ENCODE measurements around the gene ENAH.

The ENAH gene

DNA sequence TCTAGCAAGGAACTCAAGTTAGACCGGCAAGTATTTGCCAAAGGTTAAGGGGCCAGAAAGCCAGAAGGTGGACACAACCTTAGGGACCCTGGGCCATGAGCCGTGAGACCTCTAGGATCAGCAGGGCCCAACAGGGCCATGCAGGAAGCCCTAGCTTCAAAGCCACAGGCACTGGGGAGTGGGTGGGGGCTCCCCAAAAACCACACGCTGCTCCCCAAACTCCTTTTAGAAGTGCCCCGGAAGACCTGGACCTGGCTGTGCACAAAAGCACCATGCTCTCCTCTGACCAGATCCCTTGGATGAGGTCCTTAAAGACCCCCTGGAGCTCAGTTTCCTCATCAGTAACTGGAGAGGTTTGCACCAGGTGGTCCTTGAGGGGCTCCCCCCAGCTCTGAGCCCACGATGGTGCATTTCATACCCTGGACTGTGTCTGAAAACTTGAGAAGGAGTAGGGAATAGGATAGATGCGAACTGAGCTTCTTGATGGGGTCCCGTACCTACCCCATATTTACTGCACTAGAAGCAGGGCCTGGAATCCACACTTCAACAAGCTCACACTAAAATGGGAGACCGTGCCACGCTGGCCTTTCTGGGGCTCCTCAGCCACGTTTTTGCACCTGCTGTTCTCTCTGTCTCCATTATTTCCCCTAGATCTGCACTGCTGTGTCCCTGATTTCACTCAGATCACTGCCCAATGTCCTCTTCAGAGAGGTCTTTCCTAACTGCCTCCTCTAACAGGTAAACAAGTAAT is 184.5 kb downstream of the ENAH start:
- DNase-seq: no peak

DNA sequence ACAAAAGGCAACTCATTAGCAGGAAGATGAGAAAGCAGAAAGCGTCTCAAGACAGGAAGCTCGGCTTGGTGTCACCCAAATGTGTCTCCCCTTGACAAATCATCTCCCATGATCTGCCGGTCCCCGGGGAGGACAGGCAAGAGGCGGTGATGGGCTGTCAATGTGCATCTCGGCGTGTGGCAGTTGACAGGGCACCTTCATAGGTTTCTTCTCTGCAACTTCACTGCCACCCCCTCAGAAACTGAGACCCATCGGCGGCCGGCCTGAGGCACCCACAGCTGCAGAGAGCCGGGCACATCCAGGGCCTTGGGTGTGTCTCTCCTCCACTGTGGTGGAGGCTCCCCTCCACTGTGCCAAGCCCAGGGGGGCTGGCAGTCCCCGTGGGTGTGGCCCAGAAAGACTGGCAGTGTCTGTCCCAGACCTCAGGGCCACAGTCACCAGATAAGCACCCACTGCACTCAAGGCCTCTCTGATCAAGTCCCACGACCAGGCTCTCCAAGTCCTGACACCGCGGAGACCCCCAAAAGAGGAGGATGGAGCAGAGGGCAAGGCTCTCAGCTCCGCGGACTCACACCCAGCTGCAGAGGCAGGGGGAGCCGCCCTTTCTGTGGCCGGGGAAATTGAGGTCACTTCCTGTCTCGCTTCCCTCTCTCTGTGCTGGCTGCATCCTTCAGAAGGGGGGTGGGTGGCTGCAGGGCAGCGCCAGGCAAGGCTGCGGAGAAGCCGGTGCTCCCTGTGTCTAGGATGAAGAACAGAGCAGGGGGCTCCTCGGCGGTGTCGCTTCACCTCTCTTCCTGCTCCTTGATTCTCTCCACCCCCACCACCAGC is 185.5 kb downstream of the ENAH start:
- no peak for DNase-seq

DNA sequence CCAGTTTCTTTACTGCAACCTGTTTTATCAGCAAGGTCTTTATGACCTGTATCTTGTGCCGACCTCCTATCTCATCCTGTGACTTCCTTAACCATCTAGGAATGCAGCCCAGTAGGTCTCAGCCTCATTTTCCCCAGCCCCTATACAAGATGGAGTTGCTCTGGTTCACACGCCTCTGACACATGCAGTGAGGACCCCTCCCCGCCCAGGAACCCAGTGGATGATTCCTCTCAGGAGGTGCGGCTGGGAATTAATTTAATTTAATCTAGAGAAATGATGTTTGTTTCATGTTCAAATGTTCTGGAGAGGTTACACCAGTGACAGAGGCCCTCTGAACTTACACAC is 186.1 kb downstream of the ENAH start:
- no peak for DNase-seq

DNA sequence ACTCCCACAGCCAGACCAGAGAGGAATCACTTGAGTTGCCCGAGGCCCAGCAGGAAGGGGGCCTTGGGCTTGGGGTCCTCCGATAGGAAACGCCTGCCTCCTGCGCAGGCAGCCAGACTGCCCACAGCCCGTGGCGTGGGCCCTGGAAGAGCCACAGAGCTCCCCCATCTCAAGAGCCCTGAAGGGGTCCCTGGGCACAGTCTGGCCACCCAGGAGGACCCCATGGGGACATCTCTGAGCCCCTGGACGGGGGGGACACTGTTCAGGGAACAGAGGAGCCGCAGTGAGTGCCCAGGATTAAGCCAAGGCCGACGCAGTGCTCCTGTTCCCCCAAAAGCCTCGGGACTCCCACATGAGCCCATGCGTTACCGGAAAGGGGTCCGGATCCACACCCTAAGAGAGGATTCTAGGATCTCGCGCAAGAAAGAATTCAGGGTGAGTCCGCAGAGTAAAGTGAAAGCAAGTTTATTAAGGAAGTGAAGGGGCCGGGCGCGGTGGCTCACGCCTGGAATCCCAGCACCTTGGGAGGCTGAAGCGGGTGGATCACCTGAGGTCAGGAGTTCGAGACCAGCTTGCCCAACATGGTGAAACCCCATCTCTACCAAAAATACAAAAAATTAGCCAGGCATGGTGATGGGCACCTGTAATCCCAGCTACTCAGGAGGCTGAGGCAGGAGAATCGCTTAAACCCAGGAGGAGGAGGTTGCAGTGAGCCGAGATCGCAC is 187.0 kb downstream of the ENAH start:
- DNase-seq: no peak

DNA sequence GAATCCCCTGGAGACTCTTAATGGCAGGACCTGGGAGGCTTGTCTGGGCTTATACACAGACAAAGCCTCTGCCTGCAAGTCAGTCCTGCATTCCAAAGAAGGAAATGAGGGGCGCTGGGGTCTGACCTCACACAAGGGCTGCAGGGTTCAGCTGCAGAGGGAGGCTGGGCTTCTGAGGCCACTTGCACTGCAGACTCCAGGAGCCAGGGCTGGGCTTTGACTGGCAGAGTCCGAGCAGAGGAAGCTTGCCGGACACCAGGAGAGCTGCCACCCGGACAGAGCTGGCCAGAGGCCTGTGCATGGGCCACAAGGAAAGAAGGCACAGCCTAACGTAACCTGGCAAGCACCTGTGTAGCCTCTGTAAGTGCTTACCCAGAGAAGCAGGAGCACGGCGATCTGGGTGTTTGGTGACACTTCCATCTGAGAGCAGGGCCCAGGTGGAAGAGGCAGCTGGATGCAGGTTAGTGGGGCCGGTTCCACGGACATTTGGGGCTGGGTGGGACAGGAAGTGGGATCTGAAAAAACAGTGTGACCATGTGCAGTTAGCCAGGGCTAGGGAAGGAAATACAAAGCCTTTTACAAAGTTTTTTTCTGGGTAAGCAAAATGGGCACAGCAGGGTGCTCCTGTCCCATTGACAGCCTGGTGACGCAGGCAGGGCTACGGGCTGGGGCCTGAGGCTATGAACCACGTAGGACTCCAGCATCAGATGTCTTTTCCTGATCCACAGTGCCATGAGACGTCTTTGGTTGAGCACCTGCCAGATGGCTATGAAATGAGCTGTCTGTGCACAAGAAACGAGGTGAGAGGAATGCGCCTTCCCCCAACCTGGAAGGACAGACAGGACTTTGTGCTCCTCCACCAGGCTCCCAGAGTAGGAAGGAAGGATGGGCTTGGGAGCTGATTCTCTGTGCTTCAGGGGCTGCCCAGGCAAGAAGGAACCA is 187.8 kb downstream of the ENAH start:
- DNase-seq: no peak

DNA sequence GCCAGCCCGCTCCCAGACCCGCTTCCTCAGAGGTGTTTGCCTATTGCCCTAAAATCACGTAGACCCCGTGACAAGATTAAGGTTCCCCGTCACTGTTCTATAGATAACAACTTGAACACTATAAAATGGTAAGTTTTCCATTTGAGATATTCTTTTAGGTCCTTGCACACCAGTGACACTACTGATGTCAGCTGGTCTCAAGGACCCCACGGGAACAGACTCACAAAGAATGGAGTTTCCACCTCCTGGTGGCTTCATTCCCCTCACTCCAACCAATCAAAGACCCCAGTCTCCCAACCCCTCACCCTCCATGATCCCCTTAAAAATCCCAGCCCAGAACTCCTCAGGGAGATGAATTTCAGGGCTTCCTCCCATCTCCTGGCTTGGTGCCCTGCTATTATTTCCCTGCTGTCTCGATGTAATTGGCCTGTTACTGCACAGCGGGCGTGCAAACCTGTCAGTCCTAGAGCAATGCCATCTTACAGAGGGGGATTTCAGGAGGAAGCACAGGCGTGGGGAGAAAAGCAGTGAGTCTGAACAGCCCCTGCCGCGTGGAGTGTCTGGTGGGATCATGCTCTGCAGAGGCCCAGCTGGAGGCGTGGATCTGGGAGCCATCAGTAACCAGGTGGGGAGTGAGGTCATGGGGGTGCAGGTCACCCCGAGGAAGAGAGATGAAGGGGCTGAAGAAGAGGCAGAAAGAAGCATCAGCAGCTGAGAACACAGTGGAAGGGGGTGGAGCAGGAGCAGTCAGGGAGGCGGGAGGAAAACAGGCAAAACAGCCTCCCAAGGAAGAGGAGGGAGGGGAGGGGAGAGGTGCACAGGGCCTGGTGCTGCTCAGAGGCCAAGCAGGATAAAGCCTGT is 190.0 kb downstream of the ENAH start:
- DNase-seq: no peak

DNA sequence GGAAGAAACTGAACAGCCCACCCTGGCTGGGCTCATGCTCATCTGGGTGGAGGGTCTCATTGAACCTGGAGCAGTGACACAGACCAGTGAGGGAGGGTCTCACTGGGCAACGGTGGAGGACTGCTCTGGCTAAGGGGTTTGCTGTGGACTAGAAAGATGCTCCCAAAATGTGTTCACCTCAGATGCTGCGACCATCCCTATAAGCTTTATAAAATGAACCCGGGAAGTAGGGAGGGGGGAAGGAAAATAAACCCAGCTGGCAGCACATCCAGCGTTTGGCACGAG is 190.6 kb downstream of the ENAH start:
- no peak for DNase-seq

DNA sequence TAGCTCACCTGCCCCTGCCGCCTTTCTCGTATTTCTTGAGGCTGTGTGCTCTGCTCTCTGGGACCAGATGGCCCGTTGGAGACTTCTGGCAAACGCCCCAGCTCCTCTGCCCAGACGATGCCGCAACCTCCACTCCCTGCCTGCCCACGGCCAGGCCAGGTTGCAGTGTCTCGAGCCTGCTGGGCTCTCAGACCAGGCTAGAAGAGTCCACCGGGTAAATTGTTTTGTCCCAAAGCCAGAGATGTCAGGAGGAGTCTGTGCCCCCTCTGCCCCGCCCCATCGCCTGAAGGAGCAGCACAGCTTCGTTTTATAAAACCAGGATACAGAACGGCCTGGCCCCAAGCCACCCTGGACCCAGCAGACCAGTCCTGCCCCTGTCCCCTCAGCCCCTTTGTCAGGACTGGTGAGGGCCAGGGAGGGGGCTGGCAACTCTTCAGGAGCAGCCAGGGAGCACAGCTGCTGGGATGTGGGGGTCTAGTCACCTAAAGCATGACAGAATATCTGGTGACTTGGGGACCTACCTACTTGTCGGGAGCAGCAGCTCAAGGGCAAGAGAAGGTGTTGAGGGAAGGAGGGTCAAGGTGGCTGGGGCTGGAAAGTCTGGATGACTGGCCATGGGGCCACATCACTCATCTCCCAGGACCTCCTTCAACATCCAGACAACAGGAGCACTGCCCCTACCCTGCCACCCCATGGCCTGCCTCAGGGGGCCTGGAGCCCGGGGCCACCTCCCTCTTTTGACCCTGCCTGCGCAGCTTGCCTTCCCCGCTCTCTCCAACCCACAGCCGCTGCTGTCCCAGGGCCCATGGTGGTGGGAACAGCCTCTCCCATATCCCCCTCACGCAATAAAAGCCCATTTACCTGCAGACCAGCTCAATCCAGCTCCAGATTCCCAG is 191.1 kb downstream of the ENAH start:
- DNase-seq: no peak

DNA sequence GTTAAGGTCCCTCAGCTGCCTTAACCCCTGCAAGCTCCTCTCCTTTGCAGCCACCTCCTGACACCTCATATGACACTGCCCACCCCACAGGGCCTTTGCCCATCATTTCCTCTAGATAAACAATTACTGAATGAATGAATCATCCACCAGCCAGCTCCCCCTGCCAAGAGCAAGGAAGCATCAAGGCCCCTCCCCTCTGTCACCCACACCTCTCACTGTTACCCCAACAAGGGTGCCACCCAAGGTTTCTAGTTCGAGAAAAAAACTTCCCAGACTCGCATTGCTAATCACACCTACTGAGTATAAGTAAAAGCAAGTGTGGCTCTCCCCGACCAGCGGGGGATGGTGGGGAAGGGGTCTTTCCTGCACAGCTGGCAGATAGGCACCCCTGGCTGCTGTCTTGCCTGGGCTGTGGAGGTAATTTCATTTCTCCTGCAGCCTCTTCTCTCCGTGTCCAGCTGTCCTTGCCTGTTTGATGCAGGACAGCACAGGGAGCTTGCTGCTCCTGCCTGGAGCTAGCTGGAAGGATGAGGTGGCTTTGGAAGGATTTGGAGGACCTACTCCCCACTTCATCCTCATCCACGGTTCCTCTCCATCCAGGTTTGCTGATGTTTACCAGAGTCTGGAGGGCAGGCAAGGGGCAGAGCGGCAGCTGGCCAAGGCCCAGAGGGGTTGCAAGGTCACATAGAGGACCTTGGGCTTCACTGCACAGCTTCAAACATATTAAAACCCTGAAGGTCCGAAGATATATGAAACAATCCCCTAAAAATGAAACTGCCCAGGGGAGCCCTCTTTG is 192.0 kb downstream of the ENAH start:
- no peak for DNase-seq

DNA sequence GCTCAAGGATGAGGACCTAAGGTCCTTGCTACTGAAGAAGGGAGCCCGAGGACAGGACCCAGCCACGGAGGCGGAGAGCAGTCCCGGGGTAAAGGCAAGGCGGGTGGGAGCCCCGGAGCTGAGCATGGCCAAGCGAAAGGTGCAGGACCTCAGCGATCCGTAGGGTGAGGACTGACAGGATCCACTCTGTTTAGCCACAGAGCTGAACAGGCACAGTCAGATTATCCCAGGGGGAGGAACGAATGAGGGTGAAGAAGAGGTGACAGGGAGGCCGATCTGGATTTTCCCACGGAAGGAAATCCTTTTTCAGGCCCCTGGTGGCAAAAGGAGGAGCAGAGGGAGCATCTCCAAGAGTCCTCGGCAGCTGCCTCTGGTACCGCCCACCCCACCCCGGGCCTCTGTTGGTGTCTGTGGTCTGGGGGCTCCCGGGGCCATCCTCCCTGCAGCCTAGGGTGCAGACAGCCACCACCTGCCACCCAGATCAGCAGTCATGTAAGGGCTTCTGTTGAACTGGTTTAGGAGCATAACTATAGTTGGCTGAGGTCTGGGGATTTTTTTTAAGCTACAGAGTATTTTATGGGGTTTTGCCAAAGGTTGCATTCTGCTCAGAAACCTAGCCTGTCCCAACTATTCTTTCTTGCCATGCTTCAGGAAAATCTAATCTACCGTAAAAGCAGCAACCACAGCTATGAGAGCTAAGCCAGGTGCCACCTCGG is 192.7 kb downstream of the ENAH start:
- no peak for DNase-seq

DNA sequence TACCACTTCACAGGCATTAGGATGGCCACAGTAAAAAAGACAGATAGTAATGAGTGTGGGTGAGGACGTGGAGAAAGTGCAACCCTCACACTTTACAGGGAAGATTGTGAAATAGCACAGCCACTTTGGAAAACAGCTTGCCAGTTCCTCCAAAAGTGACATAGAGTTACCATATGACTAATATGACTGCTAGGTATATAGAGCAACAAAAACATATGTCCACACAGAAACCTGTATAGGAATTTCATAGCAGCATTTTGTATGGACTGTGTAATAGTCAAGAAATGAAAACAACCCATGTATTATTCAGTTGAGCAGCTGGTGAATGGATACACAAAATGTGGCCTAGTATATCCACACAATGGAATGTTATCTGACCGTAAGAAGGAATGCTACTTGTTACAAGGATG is 194.7 kb downstream of the ENAH start:
- DNase-seq: no peak

DNA sequence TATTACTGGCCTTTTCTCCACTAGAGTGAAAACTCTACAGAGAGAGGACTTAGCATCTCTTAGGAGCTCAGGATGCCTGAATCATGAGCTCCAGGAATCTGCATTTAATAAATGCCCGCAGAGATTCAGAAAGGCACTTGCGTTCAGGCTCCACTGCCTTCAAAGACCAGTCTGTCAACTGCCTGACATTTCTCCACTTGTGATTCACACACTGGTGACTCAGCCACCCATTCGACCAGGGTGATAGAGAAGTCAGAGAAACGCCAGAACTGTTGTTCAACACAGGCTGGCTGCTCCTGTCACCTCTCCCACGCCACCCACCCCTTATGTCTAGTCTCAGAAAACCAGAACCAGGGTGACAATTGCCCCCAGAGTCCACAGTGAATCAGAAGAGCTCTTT is 198.2 kb downstream of the ENAH start:
- no peak for DNase-seq

DNA sequence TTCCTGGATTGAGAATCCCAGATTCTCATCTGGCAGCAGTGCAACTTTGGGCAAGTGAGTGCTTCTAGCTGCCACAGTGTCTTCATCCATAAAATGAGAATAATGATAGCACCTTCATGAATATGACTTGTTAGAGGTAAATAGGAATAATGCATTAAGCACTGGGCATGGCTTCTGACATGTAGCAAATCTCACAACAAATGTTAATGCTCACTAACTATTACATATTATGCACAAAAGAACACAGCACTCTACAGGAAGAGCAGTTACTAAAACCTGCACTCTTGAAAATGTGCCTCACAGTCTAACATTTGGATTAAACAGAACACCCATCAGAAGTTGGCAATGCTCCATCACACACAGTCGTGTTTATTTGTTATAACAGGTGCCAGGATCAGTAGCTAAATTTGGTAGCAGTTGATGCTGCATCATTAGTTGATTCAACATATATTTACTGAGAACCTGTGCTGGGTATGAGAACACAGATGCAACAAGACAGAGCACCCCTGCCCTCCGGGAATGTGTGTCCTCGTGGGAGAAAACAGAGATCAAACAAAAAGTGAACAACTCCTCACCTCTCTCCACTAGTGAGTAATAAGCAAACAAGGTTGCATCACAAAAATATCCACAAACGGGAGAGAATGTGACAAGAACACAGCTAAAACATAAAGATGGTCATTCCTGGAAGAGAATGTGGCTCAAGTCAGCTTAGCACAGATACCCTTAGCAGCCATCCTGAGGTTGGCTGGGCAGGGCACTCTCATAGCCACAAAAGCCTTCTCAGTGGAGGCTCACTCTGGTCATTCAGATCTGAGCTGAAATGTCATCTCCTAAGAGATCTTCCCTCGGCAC is 198.9 kb downstream of the ENAH start:
- no peak for DNase-seq

DNA sequence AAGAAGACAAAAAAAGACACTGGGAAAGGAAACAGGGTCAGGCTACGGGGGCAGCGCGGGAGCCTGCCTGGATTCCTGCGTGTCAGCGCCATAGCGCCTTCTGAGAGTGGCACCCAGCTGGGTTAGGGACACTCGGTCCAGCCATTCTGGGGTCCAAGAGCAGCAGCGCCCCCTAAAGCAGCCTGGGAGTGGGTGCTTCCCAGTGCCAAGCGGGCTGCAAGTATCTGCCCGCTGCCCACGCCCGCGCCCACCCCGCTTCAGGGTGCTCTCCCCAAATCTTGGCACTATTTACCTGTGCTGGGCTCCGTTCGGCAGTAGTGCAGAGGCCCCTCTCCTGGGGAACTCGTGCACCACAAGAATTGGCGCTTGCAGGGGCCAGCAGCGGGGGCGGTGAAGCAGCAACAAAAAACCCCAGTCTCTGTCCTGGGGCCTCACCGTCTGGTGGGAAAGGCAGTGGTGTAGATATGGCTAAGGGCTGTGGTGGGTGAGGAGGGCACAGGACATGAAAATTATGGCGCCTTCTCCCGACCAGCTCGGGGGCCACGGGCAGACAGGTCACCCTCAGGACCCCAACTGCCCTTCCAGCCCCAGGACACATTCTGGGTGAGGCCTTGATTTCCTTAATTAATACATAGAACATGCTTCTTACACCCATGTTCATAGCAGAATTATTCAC is 200.9 kb downstream of the ENAH start:
- no peak for DNase-seq

DNA sequence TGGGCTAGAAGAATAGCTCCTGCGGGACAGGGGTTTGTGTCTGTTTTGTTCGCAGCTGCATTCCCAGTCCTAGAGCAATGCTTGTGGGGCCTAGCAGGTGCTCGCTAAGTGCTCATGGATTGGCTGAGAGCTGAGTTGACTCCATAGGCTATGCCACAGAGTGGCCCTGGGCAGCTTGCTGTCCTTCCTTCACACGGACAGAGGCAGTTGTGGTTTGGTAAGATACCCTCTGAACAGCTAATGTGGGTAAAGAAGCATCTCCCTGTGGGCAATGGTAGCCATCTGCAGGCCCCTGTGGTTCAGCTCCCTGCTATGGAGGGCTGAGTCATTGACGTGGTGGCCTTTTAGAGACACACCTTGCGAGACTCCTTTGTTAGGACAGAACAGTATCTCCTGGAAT is 201.6 kb downstream of the ENAH start:
- DNase-seq: no peak

DNA sequence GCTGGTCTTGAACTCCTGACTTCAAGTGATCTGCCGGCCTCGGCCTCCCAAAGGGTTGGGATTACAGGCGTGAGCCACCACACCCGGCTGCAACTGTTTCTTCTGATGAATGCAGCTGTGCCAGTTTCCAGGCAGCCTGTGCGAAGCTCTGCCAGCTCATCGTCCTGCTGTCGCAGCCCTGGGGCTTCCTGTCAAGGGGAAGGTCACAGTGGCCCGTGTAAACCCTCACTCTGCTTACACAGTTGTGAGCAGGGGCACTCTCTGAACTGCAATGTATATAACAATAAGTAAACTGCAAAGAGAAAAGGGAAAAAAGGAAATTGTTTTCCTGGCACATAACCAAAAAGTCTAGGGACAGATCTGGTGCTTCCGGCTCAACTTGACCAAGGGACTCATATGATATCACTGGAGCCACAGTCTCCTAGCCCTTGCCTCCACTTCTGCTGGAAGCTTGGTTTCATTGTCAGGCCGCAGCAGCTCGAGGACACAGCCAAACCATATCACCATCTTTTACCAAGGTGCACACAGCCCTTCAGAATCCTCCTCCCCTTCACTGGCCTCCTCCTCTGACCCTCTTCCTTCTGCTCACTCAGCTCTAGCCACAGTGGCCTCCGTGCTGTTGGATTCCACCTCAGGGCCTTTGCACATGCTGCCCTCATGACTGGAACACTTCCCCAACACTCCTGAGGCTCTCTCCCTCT is 202.3 kb downstream of the ENAH start:
- DNase-seq: no peak

DNA sequence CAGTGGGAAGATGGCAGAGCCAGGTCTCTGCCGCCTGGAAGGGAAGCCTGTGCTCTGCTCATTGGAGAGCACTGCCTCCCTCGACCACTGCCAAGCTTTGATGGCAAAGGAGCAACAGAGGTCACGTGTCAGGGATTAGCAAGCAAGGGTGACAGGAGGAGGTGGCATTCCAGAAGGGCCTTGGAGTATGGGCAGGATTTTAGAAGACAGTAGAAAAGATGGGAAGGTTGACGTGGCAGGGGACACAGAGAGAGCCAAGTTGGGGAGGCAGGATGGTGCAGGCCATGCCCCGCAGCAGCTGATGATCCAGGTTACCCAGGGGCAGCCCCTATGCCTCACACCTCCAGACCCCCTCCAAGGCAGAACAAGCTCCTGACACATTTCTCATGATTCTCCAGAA is 203.1 kb downstream of the ENAH start:
- no peak for DNase-seq

Measured in NCI-H526 treated with DMSO at 0.1 percent for 48 hours (cell line).